ENCODE measurements around the gene PIP4K2A.

PIP4K2A gene

GRCh38 chr10:22715290-22715625, 880 bp upstream of the PIP4K2A start:
- H3K27me3 Mint-ChIP-seq = no peaks in the 10 kb centered on the region
- H3K4me3 Mint-ChIP-seq = peak overlapping the region; percentile 91
- H3K9me3 Mint-ChIP-seq = no peaks in the 10 kb centered on the region
- peaks cover 27% of the 10 kb centered on the region for H3K4me1 Mint-ChIP-seq
- peak overlapping the region; percentile 41 for H3K27ac Mint-ChIP-seq (ENCODE audit: low read depth)
- no peak for DNase-seq (ENCODE audit: low spot score in 2 of 2)
- ATAC-seq (replicated peaks; ENCODE audit: extremely low read depth, poor library complexity, severe bottlenecking) = no peak
- H3K36me3 Mint-ChIP-seq (ENCODE audit: insufficient read depth) = peaks cover 17% of the 10 kb centered on the region

- ATAC-seq (replicated peaks; ENCODE audit: extremely low read depth, poor library complexity, severe bottlenecking) = peak; percentile 31
- Mint-ChIP-seq H3K27me3 (no peaks in the 10 kb centered on the region), H3K4me1 (peaks cover 39% of the 10 kb centered on the region), H3K27ac (ENCODE audit: low read depth) (peak overlapping the region; percentile 93), H3K4me3 (peak overlapping the region; percentile 91), H3K36me3 (ENCODE audit: insufficient read depth) (peaks cover 20% of the 10 kb centered on the region), H3K9me3 (no peaks in the 10 kb centered on the region)
- DNase-seq (ENCODE audit: low spot score in 2 of 2) = no peak
Measured at GRCh38 chr10:22713853-22714478, 412 bp downstream of the PIP4K2A start.

- peak; percentile 24 for ATAC-seq (replicated peaks; ENCODE audit: extremely low read depth, poor library complexity, severe bottlenecking)
- H3K9me3 Mint-ChIP-seq = no peaks in the 10 kb centered on the region
- peak overlapping the region; percentile 93 for H3K27ac Mint-ChIP-seq (ENCODE audit: low read depth)
- H3K4me3 Mint-ChIP-seq = peak overlapping the region; percentile 91
- H3K36me3 Mint-ChIP-seq (ENCODE audit: insufficient read depth) = peaks cover 23% of the 10 kb centered on the region
- H3K27me3 Mint-ChIP-seq = no peaks in the 10 kb centered on the region
- DNase-seq (ENCODE audit: low spot score in 2 of 2) = peak; percentile 22
- peaks cover 46% of the 10 kb centered on the region for H3K4me1 Mint-ChIP-seq
Measured at GRCh38 chr10:22712956-22713852, 1.2 kb downstream of the PIP4K2A start.

GRCh38 chr10:22712211-22712955, 2.0 kb downstream of the PIP4K2A start:
- Mint-ChIP-seq H3K4me3 (peak overlapping the region; percentile 91), H3K27me3 (no peaks in the 10 kb centered on the region), H3K36me3 (ENCODE audit: insufficient read depth) (peaks cover 30% of the 10 kb centered on the region), H3K9me3 (no peaks in the 10 kb centered on the region), H3K4me1 (peaks cover 55% of the 10 kb centered on the region), H3K27ac (ENCODE audit: low read depth) (peak overlapping the region; percentile 93)
- no peak for ATAC-seq (replicated peaks; ENCODE audit: extremely low read depth, poor library complexity, severe bottlenecking)
- no peak for DNase-seq (ENCODE audit: low spot score in 2 of 2)

GRCh38 chr10:22711373-22711772, 3.0 kb downstream of the PIP4K2A start:
- Mint-ChIP-seq H3K36me3 (ENCODE audit: insufficient read depth) (peaks cover 31% of the 10 kb centered on the region), H3K27ac (ENCODE audit: low read depth) (peak overlapping the region; percentile 93), H3K27me3 (no peaks in the 10 kb centered on the region), H3K9me3 (no peaks in the 10 kb centered on the region), H3K4me3 (peak overlapping the region; percentile 91), H3K4me1 (peaks cover 64% of the 10 kb centered on the region)
- DNase-seq (ENCODE audit: low spot score in 2 of 2) = no peak
- no peak for ATAC-seq (replicated peaks; ENCODE audit: extremely low read depth, poor library complexity, severe bottlenecking)

GRCh38 chr10:22710139-22710745, 4.1 kb downstream of the PIP4K2A start:
- Mint-ChIP-seq H3K4me1 (peaks cover 73% of the 10 kb centered on the region), H3K4me3 (peak overlapping the region; percentile 91), H3K27ac (ENCODE audit: low read depth) (peak overlapping the region; percentile 93), H3K9me3 (no peaks in the 10 kb centered on the region), H3K27me3 (no peaks in the 10 kb centered on the region), H3K36me3 (ENCODE audit: insufficient read depth) (peaks cover 32% of the 10 kb centered on the region)
- DNase-seq (ENCODE audit: low spot score in 2 of 2) (no peak), ATAC-seq (replicated peaks; ENCODE audit: extremely low read depth, poor library complexity, severe bottlenecking) (no peak)

- Mint-ChIP-seq H3K27ac (ENCODE audit: low read depth) (peak overlapping the region; percentile 93), H3K4me1 (peaks cover 84% of the 10 kb centered on the region), H3K27me3 (no peaks in the 10 kb centered on the region), H3K36me3 (ENCODE audit: insufficient read depth) (peaks cover 34% of the 10 kb centered on the region), H3K4me3 (peak overlapping the region; percentile 91), H3K9me3 (no peaks in the 10 kb centered on the region)
- no peak for DNase-seq (ENCODE audit: low spot score in 2 of 2)
- ATAC-seq (replicated peaks; ENCODE audit: extremely low read depth, poor library complexity, severe bottlenecking) = no peak
Measured at GRCh38 chr10:22708772-22709171, 5.6 kb downstream of the PIP4K2A start.

- Mint-ChIP-seq H3K4me3 (peak overlapping the region; percentile 65), H3K9me3 (no peaks in the 10 kb centered on the region), H3K27me3 (no peaks in the 10 kb centered on the region), H3K27ac (ENCODE audit: low read depth) (peak overlapping the region; percentile 96), H3K36me3 (ENCODE audit: insufficient read depth) (peaks cover 44% of the 10 kb centered on the region), H3K4me1 (peaks cover 99% of the 10 kb centered on the region)
- ATAC-seq (replicated peaks; ENCODE audit: extremely low read depth, poor library complexity, severe bottlenecking) (no peak), DNase-seq (ENCODE audit: low spot score in 2 of 2) (no peak)
Measured at GRCh38 chr10:22705527-22705926, 8.9 kb downstream of the PIP4K2A start.

GRCh38 chr10:22704942-22705341, 9.4 kb downstream of the PIP4K2A start:
- peak overlapping the region; percentile 68 for H3K4me3 Mint-ChIP-seq

GRCh38 chr10:22704471-22704911, 9.9 kb downstream of the PIP4K2A start:
- H3K36me3 Mint-ChIP-seq (ENCODE audit: insufficient read depth) = peaks cover 42% of the 10 kb centered on the region
- no peak for ATAC-seq (replicated peaks; ENCODE audit: extremely low read depth, poor library complexity, severe bottlenecking)
- H3K9me3 Mint-ChIP-seq = no peaks in the 10 kb centered on the region

More at GRCh38 chr10:22704942-22705341, 9.4 kb downstream of the PIP4K2A start:
- peaks cover 99% of the 10 kb centered on the region for H3K4me1 Mint-ChIP-seq
- no peak for ATAC-seq (replicated peaks; ENCODE audit: extremely low read depth, poor library complexity, severe bottlenecking)
- H3K27ac Mint-ChIP-seq (ENCODE audit: low read depth) = peak overlapping the region; percentile 96
- H3K27me3 Mint-ChIP-seq = no peaks in the 10 kb centered on the region
- peaks cover 42% of the 10 kb centered on the region for H3K36me3 Mint-ChIP-seq (ENCODE audit: insufficient read depth)
- no peak for DNase-seq (ENCODE audit: low spot score in 2 of 2)
- no peaks in the 10 kb centered on the region for H3K9me3 Mint-ChIP-seq

GRCh38 chr10:22702348-22702747, 12.0 kb downstream of the PIP4K2A start:
- Mint-ChIP-seq H3K4me1 (peaks cover 90% of the 10 kb centered on the region), H3K4me3 (peak overlapping the region; percentile 60), H3K27ac (ENCODE audit: low read depth) (peak overlapping the region; percentile 96), H3K9me3 (no peaks in the 10 kb centered on the region), H3K27me3 (no peaks in the 10 kb centered on the region), H3K36me3 (ENCODE audit: insufficient read depth) (peaks cover 31% of the 10 kb centered on the region)
- DNase-seq (ENCODE audit: low spot score in 2 of 2) (no peak), ATAC-seq (replicated peaks; ENCODE audit: extremely low read depth, poor library complexity, severe bottlenecking) (no peak)

More at GRCh38 chr10:22704471-22704911, 9.9 kb downstream of the PIP4K2A start:
- peak overlapping the region; percentile 68 for H3K4me3 Mint-ChIP-seq
- no peak for DNase-seq (ENCODE audit: low spot score in 2 of 2)
- H3K27me3 Mint-ChIP-seq = no peaks in the 10 kb centered on the region
- peak overlapping the region; percentile 96 for H3K27ac Mint-ChIP-seq (ENCODE audit: low read depth)
- H3K4me1 Mint-ChIP-seq = peaks cover 99% of the 10 kb centered on the region

Measured in central memory CD8-positive, alpha-beta T cell (primary cell).